Measurements from ENCODE around the gene UBE2U.

- no peak for TF ChIP-seq POLR2A (IDR thresholded peaks at IDR 0.05)
- TF ChIP-seq, protein P1, sequence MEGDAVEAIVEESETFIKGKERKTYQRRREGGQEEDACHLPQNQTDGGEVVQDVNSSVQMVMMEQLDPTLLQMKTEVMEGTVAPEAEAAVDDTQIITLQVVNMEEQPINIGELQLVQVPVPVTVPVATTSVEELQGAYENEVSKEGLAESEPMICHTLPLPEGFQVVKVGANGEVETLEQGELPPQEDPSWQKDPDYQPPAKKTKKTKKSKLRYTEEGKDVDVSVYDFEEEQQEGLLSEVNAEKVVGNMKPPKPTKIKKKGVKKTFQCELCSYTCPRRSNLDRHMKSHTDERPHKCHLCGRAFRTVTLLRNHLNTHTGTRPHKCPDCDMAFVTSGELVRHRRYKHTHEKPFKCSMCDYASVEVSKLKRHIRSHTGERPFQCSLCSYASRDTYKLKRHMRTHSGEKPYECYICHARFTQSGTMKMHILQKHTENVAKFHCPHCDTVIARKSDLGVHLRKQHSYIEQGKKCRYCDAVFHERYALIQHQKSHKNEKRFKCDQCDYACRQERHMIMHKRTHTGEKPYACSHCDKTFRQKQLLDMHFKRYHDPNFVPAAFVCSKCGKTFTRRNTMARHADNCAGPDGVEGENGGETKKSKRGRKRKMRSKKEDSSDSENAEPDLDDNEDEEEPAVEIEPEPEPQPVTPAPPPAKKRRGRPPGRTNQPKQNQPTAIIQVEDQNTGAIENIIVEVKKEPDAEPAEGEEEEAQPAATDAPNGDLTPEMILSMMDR (IDR thresholded peaks at IDR 0.05): no peak
Observed at GRCh38 chr1:64155278-64155677, 48.1 kb upstream of the UBE2U start.
